HEK293T (cell line): ENCODE measurements around the gene FBXL7.

Experiments used
- ELF4 ChIP-seq: fragments of 450-650 bp; IDR thresholded peaks from 2 replicates; pipeline ENCODE4 v1.6.1; 2017; ENCODE audit warnings: antibody characterized with exemption
- FOXM1 ChIP-seq: fragments of 450-650 bp; IDR thresholded peaks from 2 replicates; pipeline ENCODE4 v1.6.1; 2017; ENCODE audit warnings: mild to moderate bottlenecking, borderline replicate concordance

DNA sequence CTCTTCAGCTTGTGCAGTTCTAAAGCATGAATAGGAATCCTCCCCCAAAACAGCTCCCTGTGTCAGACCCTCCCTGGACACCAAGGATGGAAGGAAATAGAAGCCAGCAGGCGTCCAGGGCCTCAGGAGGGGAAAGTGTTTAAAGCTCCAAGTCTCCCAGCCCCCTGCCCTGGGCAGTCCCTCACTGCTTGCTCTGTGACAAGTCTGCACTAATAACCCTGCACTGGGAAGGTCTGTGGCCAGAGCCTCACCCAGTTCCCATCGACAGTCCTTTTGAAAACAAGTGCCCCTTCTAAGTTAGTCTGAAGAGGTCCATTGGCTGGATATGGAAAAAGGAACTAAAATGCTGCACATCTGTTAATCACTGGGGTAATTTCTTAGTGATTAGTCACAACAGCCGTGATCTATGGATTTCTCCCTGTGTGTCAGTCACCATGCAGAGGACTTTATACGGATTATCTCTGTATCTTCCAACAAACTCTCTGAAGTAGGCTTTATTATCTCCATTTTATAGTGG lies 195.3 kb downstream of the FBXL7 start:
- TF ChIP-seq FOXM1: no peak
- no peak for TF ChIP-seq ELF4
